22Rv1 (cell line): ENCODE results near the gene AK2.
"Not testable (repeated sequence)": the region's sequence is repeated elsewhere in the genome, so short reads cannot be mapped to it uniquely, and the experiment has no call there.

Experiments used
- H3K27ac ChIP-seq: fragments of 450-650 bp; 2 replicates; pipeline ENCODE4 v1.5.1; 2017
- CTCF ChIP-seq: fragments of 450-650 bp; IDR thresholded peaks from 2 replicates; pipeline ENCODE4 v1.5.1; 2017; ENCODE audit warnings: mild to moderate bottlenecking
- ZFX ChIP-seq: fragments of 450-650 bp; IDR thresholded peaks from 2 replicates; pipeline ENCODE4 v1.6.1; 2017; ENCODE audit warnings: antibody characterized with exemption, borderline replicate concordance

AK2 gene

GRCh38 chr1:32984455-32985171 lies 52.1 kb downstream of the AK2 start:
- TF ChIP-seq CTCF (no peak), ZFX (no peak)
- H3K27ac ChIP-seq, result no peak overlapping the region

GRCh38 chr1:32984090-32984454 lies 52.6 kb downstream of the AK2 start:
- H3K27ac ChIP-seq, result no peak overlapping the region
- TF ChIP-seq CTCF (no peak), ZFX (no peak)

- no peak overlapping the region for H3K27ac ChIP-seq
- TF ChIP-seq CTCF, result no peak
- TF ChIP-seq ZFX, result no peak
Measured at GRCh38 chr1:32983020-32983419, 53.7 kb downstream of the AK2 start.

- peak overlapping the region; percentile 66 for H3K27ac ChIP-seq
- TF ChIP-seq ZFX (no peak), CTCF (no peak)
Measured at GRCh38 chr1:32981003-32981901, 55.4 kb downstream of the AK2 start.

- no peak overlapping the region for H3K27ac ChIP-seq
- TF ChIP-seq CTCF, result no peak
- no peak for TF ChIP-seq ZFX
Measured at GRCh38 chr1:32980080-32980479, 56.6 kb downstream of the AK2 start.

- TF ChIP-seq ZFX (no peak), CTCF (no peak)
- H3K27ac ChIP-seq, result no peak overlapping the region
Measured at GRCh38 chr1:32978854-32979253, 57.8 kb downstream of the AK2 start.

GRCh38 chr1:32977546-32978087 lies 59.1 kb downstream of the AK2 start:
- no peak overlapping the region for H3K27ac ChIP-seq
- TF ChIP-seq ZFX (no peak), CTCF (no peak)

- H3K27ac ChIP-seq, result not testable (repeated sequence)
Measured at GRCh38 chr1:32975055-32975454, 61.6 kb downstream of the AK2 start.

GRCh38 chr1:32973458-32973857 lies 63.2 kb downstream of the AK2 start:
- peak overlapping the region; percentile 60; the same call in 1 of the 2 replicates for H3K27ac ChIP-seq
